HG02610 (cell line): ENCODE measurements around the gene SCIN.
A peak's percentile ranks its signal among the peaks of the same experiment; 100 is the strongest.

Experiments
- ATAC-seq: cut with Tn5 transposase; IDR thresholded peaks from one replicate; pipeline ENCODE4 v1.9.1; 2021; ENCODE audit warnings: mild to moderate bottlenecking, moderate library complexity; ENCODE audit not compliant: unreplicated experiment

Gene SCIN

GRCh38 chr7:12565873-12566272 lies 4.6 kb upstream of the SCIN start:
- no peak for ATAC-seq

GRCh38 chr7:12567015-12567414 lies 3.5 kb upstream of the SCIN start:
- ATAC-seq = peak; percentile 90

GRCh38 chr7:12569673-12570072 lies 847 bp upstream of the SCIN start:
- peak; percentile 31 for ATAC-seq

DNA sequence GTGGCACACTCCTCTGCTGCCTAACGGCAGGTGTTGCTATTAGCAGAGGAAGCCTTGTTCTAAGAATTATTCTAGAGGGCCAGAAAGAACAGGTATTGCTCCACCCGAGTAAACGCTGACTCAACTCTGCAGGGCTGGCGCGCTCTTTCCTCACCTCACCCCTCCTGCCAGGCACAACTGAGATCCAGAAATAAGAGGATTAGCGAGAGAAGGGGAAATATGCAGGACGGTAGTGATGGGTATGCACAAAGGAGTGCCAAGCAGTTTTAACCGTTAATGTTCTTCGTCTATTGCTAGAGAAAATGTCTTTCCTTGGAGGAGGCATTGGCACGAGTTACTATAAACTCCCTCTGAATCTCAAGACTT lies 369 bp upstream of the SCIN start:
- peak; percentile 30 for ATAC-seq

DNA sequence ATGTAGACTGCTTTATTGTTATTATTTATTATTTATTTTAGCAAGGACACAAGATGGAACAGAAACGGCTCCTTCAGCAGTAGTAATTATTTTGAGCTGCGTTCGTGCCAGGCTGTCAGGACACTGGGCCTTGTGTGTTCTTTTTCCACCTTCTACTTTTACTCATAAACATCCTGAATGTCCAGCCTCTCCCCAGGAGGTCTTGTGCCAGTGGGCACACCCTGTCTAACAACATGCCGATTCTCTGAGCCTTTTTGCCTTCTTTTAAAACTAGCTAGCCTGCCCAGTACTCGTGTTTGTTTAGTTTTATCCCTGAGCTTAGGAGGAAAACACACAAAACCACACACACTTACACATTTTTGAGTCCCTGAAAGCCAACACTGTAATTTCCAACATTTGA lies 1.2 kb downstream of the SCIN start:
- ATAC-seq = no peak

GRCh38 chr7:12572941-12573575 lies 2.5 kb downstream of the SCIN start:
- ATAC-seq = no peak

DNA sequence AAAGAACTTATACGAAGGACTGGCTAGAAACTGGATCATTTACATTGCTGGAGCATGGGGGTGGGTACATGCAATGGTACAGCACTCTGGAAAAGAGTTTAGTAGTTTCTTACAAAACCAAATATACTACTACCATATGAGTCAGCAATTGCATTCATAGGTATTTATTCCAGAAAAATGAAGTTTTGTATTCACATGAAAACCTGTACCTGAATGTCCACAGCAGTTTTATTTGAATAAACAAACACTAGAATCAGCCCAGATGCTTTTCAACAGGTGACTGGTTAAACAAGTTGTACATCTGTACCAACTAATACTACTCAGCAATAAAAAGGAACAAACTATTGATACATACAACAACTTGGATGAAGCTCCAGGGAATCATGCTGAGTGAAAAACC lies 3.4 kb downstream of the SCIN start:
- ATAC-seq = no peak

DNA sequence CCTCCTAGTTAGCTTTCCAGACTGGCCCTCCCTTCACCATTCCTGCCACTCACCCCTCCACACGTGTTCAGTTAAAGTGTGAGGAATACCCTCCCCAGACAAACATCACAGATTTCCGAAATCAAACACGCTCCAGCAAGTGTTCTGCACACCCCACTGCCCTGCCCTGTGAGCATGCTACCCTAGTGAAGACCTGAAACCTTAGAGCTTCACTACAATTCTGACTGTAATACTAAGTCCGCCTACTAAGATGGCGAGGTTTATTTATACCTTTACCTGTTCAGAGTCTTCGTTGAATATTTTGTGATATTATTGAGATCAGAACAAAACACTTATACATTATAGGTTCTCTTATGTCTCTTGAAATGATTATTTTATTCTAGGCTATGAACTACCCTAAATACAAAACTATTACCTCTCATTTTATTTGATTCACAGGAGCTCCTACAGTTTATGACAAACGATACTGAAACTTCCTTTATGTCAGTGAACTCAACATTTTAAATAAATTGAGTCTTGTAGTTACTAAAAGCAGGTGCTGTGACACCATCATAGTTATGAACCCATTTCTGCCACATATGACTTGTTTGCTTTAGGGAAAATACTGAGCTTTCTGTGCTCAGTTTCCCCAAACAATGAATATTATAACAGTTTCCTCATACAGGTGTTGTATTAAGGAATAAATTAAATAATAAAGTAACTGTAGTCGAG lies 8.6 kb downstream of the SCIN start:
- no peak for ATAC-seq

DNA sequence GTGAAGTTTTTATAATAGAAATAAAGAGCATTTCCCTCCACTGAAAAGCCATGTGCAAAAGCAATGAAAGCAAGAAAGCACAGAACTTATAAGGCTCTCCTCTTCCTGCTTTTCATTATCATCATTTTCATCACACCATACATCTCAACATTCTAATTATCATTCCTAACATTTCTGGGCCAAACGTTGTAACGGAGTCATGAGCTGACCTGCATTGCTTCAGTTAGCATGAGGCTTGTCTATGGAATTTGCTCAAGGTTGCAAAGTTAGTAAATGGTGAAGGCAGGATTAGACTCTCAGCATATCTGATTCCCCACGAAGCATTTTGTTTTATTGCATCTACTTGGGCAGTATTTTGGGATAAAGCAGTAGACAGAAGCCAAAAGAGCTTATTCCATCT lies 11.4 kb downstream of the SCIN start:
- no peak for ATAC-seq

GRCh38 chr7:12582362-12582761 lies 11.8 kb downstream of the SCIN start:
- ATAC-seq = no peak

GRCh38 chr7:12583176-12583575 lies 12.7 kb downstream of the SCIN start:
- no peak for ATAC-seq

GRCh38 chr7:12583922-12584321 lies 13.4 kb downstream of the SCIN start:
- no peak for ATAC-seq

DNA sequence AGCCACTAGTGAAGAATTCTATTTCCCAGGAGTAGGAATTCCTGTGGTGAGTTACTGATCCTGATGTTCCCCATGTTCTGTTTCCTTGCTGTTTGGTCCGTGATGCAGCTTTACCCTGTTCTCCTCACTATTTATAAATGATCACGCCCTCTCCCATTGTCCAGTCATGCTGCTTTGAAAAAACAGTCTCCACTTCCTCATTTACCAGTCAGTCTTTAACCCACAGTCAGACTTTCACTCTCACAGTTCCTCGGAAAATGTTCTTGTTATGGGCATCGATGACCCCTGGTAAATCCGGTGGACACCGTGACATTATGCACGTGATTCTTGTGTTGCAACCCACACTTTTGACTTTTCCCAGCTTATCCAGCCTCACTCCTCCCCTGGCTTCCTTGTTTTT lies 14.4 kb downstream of the SCIN start:
- ATAC-seq = peak; percentile 98

DNA sequence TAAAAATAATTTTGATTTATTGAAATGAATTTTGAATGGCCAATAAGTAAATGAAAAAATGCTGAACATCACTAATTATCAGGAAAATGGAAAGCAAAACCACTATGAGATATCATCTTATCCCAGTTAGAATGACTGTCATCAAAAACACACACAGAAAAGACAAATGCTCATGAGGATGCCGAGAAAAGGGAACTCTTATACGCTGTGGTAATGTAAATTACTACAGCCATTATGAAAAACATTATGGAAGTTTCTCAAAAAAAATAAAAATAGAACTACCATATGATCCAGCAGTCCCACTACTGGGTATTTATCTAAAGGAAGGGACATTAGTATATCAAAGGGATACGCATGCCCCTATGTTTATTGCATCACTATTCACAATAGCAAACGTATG lies 15.8 kb downstream of the SCIN start:
- no peak for ATAC-seq

GRCh38 chr7:12588259-12588904 lies 17.9 kb downstream of the SCIN start:
- no peak for ATAC-seq

GRCh38 chr7:12590559-12590958 lies 20.0 kb downstream of the SCIN start:
- no peak for ATAC-seq

DNA sequence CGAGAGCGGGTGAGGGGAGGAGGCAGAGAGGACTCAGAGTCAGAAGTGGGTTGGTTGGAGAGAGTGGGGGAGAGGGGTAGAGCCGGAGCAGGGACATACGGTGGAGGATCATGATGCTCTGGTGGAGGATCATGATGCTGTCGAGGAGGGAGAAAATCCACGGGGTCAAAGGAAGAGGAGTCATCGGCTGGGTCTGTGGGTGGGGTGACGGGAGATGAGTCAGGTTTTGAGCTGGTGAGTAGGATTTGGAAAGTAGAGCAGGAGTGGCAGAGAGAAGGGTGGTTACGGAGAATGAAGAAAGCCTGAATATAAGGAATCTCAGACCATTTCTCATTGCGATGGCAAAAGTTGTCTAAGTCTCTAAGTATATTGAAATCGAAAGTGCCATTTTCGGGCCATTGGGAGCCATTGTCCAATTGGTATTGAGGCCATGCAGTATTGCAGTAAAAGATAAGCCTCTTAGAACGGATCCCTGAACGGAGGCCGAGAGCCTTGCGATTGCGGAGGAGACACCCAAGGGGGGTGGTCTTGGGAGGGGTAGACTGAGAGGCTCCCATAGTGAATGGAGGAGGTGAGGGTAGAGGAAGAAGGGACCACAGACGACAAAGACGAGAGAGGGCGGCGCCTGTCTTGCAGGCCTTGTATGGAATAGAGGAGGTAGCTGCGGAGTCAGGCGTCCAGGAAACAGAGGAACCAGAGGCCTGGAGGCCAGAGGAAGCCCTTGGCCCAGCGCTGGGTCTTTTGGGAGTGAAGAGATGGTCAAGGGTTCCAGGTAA lies 23.8 kb downstream of the SCIN start:
- no peak for ATAC-seq

GRCh38 chr7:12595148-12595547 lies 24.6 kb downstream of the SCIN start:
- ATAC-seq = no peak

DNA sequence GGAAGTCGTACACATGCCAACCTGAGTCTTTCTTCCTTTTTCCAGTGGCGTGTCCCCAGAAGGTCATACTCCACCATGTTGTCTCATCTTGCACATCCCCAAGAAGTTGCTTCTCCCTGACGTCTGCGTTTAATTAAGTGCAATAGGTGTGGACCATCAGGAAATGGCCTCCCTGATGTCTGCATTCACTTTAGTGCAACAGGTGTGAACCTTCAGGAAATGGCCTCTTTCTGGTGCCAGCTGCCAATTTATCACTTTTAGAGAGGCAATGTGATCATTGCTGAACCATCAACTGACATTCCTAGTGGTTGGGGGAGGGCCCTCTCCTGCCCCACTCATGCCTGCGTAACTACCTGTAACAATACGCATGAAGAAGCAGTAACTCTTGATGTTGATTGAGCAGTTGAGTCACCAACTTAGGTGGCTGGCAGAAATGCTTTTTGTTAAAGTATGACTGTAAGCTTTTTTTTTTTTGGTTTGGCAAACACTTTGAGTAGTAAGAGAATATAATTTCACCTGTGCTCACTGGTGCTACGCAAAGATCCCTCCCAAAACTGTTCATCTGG lies 25.8 kb downstream of the SCIN start:
- no peak for ATAC-seq

DNA sequence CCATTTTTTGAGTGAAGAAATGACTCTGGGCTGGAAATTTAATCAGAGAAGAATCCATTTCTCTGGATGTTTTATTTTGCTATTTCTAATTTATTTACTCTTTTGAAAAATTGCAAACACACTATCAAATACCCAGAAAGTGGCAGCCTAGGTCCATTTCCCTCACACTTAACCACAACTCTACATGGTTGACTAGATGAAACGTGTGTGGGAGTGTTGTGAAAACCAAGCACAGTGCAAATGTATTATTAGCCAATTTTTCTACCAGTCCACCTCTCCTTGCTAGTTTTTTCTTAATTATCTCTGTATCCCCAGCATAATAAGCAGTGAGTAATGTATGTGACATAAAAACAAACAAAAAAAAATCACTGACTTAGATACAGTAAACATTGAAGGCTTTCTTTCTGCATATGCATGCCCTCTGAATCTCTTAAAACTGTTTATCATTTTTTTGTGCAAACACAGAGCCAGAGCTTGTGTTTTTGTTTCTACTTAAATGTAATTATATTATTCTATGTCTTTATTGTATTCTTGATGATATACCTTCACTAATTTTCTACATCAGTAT lies 30.9 kb downstream of the SCIN start:
- ATAC-seq = peak; percentile 79

GRCh38 chr7:12607134-12607533 lies 36.6 kb downstream of the SCIN start:
- ATAC-seq = no peak
